Epithelial cell of proximal tubule (primary cell): ENCODE measurements around the gene CCR2. TPM values are rescaled to one million over a fixed set of nuclear protein-coding genes. Genes with fewer than 3 reads are reported as not detected.

Experiments
- DNase-seq: peaks from one replicate; pipeline ENCODE4 v3.0.0-alpha.2; 2011; ENCODE audit warnings: low read depth
- H3K4me3 ChIP-seq: 2 replicates; pipeline ENCODE4 v1.5.1; 2011; ENCODE audit warnings: low read depth, mild to moderate bottlenecking, low read length
- total RNA-seq: library from RNA; depleted of rRNA; stranded (reverse); fragments of >200 nt; gene quantifications from 2 replicates; pipeline ENCODE4 v1.2.3, GENCODE V29; 2015
- TF ChIP-seq, protein P1 (sequence below): conservative IDR thresholded peaks from 2 replicates; pipeline ENCODE4 v1.5.1; 2012; ENCODE audit warnings: low read depth, mild to moderate bottlenecking, low read length

Gene CCR2
- total RNA-seq, 1 donor from 2014 or later: not detected

DNA sequence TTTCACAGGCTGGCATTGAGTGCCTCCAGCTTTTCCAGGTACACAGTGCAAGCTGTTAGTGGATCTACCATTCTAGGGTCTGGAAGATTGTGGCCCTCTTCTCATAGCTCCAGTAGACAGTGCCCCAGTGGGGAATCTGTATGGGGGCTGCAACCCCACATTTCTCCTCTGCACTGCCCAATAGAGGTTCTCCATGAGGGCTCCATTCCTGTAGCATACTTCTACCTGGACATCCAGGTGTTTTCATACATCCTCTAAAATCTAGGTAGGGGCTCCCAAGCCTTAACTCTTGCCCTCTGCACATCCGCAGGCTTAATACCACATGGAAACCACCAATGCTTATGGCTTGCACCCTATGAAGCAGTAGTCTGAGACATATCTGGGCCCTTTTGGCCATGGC, 15.1 kb upstream of the CCR2 start:
- DNase-seq: no peak
- no peak overlapping the region for H3K4me3 ChIP-seq
- TF ChIP-seq, protein P1, sequence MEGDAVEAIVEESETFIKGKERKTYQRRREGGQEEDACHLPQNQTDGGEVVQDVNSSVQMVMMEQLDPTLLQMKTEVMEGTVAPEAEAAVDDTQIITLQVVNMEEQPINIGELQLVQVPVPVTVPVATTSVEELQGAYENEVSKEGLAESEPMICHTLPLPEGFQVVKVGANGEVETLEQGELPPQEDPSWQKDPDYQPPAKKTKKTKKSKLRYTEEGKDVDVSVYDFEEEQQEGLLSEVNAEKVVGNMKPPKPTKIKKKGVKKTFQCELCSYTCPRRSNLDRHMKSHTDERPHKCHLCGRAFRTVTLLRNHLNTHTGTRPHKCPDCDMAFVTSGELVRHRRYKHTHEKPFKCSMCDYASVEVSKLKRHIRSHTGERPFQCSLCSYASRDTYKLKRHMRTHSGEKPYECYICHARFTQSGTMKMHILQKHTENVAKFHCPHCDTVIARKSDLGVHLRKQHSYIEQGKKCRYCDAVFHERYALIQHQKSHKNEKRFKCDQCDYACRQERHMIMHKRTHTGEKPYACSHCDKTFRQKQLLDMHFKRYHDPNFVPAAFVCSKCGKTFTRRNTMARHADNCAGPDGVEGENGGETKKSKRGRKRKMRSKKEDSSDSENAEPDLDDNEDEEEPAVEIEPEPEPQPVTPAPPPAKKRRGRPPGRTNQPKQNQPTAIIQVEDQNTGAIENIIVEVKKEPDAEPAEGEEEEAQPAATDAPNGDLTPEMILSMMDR: no peak

DNA sequence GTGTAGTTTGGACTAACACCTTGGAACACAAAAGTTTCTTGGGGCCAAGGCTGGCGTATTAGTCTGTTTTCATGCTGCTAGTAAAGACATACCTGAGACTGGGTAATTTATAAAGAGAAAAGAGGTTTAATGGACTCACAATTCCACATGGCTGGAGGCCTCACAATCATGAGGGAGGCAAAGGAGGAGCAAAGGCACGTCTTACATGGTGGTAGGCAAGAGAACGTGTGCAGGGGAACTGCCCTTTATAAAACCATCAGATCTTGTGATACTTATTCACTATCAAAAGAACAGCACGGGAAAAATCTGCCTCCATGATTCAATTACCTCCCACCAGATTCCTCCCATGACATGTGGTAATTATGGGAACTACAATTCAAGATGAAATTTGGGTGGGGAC, 9.4 kb upstream of the CCR2 start:
- H3K4me3 ChIP-seq: no peak overlapping the region
- TF ChIP-seq, protein P1: no peak
- DNase-seq: no peak

DNA sequence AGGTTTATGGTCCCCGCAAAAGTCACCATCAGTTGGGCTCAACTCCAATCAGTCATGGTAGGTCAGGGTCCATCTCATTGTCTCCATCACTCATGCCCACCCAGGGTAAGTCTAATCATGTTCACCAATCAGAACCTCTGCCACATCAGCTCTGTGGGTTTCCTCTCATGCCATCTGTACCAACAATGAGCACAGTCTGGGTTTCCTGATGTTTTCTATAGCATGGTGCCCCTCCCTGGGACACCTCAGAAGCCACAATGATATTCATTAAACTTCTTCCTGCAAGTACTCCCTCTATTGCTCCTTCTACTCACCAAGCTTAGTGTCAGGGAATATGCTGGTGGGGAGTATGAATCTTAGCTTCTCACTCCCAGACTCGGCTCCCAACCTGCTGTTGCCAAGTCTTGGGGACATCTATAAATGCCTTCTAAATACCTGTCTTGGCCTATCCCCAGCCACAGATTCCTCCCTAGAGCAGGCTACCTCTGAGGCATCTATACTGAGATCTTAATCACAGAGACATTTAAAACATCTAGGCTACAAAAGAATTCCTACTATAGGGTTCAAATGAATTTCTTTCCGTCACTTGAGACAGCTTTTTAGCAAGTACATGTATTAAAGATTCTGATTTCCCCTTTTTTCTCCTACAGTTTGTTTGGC, 5.0 kb upstream of the CCR2 start:
- no peak overlapping the region for H3K4me3 ChIP-seq
- no peak for DNase-seq
- TF ChIP-seq, protein P1: no peak

DNA sequence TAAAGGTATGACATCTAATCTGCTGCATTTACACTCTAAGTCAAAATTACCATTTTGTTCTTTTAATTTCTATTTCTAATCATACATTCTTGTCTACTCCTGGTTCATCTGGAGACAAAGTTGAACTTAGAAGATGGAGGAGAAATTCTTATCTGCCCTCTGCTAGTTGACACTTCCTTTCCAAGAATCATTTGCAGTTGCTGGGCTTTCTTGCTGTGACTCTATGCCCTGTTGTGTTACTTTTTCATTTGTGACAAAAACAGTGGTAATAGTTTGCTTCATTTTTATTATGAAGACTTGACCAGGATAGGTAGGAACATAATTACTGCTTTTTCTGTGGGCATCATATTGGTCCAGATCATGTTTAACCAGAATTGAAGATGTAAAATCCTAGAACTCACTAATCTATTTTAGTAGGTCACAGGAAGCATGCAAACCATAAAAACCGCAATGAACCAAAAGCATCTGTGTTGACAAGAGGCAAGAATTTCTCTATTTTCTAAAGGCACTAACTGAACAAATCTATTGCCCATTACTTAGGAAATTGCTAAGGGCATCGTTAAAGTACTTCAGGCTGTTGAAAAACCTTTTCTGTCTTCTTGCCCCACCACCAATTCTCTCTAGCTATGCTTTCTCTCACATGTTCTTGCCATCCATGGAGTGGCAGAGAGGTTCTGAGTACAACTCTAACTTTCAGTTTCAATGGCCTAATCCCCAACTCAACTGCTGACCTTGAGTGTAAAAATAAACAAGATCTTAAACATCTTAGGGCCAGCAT, 4.2 kb upstream of the CCR2 start:
- no peak overlapping the region for H3K4me3 ChIP-seq
- TF ChIP-seq, protein P1: no peak
- no peak for DNase-seq

DNA sequence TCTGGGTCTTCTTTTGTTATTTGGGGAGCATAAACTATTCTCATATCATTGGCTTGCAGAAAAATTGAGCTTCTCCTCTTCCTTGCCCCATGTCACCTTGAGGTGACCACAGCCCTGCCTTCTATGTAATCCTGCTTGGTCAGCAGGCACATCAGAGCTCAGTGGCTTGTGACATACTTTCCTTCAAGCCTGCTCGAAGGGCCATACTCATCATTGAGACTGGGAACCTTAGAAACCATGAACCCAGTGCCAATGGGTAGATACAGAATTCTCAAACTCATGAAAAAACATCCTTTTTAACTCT, 3.7 kb upstream of the CCR2 start:
- no peak overlapping the region for H3K4me3 ChIP-seq
- TF ChIP-seq, protein P1: no peak
- DNase-seq: no peak

DNA sequence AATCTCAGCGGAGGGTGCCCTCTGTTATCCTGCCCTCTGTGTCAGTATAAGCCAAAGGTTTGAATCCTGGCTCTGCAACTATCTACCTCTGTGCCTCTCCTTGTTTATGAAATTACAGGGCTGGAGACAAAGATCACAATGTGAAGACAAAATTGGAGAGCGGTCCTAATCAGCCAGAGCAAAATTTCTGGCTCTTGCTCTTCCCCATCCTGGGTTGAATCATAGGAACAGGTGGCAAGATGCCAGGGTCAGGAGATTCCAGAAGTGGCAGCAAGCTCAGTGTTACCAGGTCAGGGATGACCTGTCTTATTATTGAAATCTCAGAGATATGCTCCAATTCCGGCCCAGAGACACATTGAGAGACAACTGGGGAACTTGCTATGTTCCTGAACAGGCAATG, 2.3 kb upstream of the CCR2 start:
- H3K4me3 ChIP-seq: no peak overlapping the region
- TF ChIP-seq, protein P1: no peak
- DNase-seq: no peak

DNA sequence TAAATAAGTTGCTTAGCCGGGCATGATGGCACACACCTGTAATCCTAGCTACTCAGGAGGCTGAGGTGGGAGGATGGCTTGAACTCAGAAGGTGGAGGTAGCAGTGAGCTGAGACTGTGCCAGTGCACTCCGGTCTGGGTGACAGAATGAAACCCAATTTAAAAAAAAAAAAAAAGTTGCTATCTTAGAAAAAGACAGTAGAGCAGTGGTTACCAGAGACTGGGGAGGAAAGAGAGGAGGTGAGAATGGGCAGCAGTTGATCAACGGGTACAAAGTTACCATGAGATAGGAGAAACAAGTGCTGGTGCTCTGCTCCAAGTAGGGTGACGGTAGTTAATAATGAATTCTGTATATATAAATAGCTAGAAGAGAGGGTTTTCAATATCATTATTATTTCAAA, 821 bp upstream of the CCR2 start:
- no peak for DNase-seq
- TF ChIP-seq, protein P1: no peak
- no peak overlapping the region for H3K4me3 ChIP-seq
